LoVo (cell line): ENCODE data around the gene KBTBD6.
A peak's percentile ranks its signal among the peaks of the same experiment; 100 is the strongest.
"Not testable (repeated sequence)": the region's sequence is repeated elsewhere in the genome, so short reads cannot be mapped to it uniquely, and the experiment has no call there.

Experiments
- DNase-seq: peaks from one replicate; pipeline ENCODE4 v3.0.0-alpha.2; 2016; ENCODE audit warnings: low spot score

Gene KBTBD6

GRCh38 chr13:41132512-41133152 is at the start of gene KBTBD6:
KBTBD6 (minus strand) TSS chr13:41132802; CDS start chr13:41132511, 291 bp downstream.
- peak; percentile 98 for DNase-seq

- no peak for DNase-seq
Observed at GRCh38 chr13:41182231-41182630, 49.6 kb upstream of the KBTBD6 start.

GRCh38 chr13:41179593-41180250 is 47.1 kb upstream of the KBTBD6 start:
- no peak for DNase-seq

- DNase-seq, result no peak
Observed at GRCh38 chr13:41178040-41178439, 45.4 kb upstream of the KBTBD6 start.

GRCh38 chr13:41177616-41178015 is 45.0 kb upstream of the KBTBD6 start:
- no peak for DNase-seq

- DNase-seq, result not testable (repeated sequence)
Observed at GRCh38 chr13:41175576-41175975, 43.0 kb upstream of the KBTBD6 start.

- no peak for DNase-seq
Observed at GRCh38 chr13:41162151-41162550, 29.5 kb upstream of the KBTBD6 start.

- no peak for DNase-seq
Observed at GRCh38 chr13:41159174-41159573, 26.6 kb upstream of the KBTBD6 start.

- no peak for DNase-seq
Observed at GRCh38 chr13:41157048-41157717, 24.6 kb upstream of the KBTBD6 start.

GRCh38 chr13:41156620-41157019 is 24.0 kb upstream of the KBTBD6 start:
- DNase-seq, result no peak

GRCh38 chr13:41154042-41154441 is 21.4 kb upstream of the KBTBD6 start:
- DNase-seq, result no peak

- no peak for DNase-seq
Observed at GRCh38 chr13:41152005-41152404, 19.4 kb upstream of the KBTBD6 start.

GRCh38 chr13:41150058-41150457 is 17.5 kb upstream of the KBTBD6 start:
- no peak for DNase-seq

GRCh38 chr13:41148419-41149283 is 16.0 kb upstream of the KBTBD6 start:
- no peak for DNase-seq

- DNase-seq, result no peak
Observed at GRCh38 chr13:41145136-41145908, 12.7 kb upstream of the KBTBD6 start.

GRCh38 chr13:41144576-41144975 is 12.0 kb upstream of the KBTBD6 start:
- no peak for DNase-seq

GRCh38 chr13:41139296-41139966 is 6.8 kb upstream of the KBTBD6 start:
- peak; percentile 19 for DNase-seq

GRCh38 chr13:41137951-41138350 is 5.3 kb upstream of the KBTBD6 start:
- DNase-seq, result peak; percentile 15

- no peak for DNase-seq
Observed at GRCh38 chr13:41137241-41137640, 4.6 kb upstream of the KBTBD6 start.

- DNase-seq, result no peak
Observed at GRCh38 chr13:41136396-41137031, 3.9 kb upstream of the KBTBD6 start.
